ENCODE data around the gene FRS3.

Gene FRS3

DNA sequence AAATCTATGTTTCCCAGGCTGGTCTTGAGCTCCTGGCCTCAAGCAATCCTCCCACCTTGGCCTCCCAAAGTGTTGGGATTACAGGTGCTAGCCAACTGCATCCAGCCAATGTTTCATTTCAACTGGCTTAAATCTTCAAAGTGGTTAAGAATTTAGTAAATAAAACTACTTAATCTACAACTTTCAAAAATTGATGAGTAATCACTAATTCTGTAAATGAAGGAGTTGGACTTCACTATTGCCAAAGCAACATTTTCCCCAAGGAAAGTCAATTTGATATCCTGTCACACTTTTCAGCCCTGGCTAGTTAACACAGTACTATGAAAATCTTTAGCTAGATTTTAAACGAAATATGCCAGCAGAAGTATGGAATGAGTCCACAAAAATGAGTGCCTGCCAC lies 11.6 kb upstream of the FRS3 start:
- DNase-seq = no peak

DNA sequence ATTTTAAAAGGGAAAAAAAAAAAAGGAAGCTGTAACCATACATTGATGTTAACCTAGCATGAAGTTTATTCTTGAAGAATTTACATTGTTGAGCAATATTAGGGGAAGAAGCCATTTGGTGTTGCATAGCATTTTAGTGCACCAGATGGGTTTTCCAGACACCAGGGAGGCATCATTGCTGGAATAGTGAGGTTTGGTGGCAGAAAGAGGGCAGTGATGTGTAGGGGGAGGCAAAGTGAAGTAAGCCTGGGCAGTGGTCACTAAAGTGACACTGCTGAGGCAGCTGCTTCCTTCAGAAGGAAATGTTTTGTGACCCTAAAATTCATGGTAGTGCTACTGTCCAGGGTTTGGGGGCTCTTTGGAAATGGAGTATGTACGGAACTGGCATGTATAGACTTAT lies 10.3 kb upstream of the FRS3 start:
- no peak for DNase-seq

DNA sequence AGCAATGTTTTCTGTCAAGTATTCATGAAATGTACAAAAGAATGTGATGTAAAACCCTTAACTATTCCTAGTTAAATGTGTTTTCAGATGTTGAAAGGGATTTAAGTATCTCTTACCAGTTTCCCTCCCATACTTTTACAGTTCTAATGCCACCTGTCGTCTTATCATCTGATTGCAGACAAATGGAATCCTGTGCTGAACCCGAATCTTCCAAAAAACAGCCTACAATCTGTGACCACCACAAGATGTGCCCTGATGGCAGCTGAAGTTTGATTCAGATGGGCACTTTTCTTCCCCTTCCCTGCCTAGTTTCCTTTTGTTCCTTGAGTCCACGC lies 9.7 kb upstream of the FRS3 start:
- DNase-seq = no peak

DNA sequence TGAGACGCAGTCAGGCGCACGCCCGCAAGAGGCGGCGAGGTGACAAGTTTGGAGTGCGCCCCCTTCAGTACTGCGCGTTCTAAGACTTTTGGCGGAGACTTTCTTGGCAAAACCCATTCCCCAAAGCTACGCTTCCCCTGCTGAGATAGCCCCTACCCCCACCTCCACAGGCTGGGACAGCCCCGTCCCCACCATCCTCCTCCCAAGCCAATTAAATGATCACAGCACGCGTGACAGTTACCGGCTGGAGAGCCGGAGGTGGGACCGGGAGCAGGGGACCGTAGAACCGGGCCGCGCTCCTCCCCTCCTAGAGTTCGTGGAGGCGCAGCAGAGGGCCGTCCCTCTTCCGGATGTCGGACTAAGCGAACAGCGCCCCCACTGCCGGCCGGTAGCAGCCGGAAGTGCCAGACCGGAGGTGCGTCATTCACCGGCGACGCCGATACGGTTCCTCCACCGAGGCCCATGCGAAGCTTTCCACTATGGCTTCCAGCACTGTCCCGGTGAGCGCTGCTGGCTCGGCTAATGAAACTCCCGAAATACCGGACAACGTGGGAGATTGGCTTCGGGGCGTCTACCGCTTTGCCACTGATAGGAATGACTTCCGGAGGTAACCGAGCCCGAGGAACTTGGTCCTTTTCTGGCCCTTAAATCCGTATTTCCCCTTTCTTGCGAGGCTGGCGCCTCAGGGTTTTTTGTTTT lies 7.7 kb upstream of the FRS3 start, which contains the start of gene TOMM6:
TSS of gene TOMM6 (plus strand) at position 476 of the 699 bp plus-strand sequence. CDS start at position 480, 4 bp downstream.
- peak; percentile 92 for DNase-seq

DNA sequence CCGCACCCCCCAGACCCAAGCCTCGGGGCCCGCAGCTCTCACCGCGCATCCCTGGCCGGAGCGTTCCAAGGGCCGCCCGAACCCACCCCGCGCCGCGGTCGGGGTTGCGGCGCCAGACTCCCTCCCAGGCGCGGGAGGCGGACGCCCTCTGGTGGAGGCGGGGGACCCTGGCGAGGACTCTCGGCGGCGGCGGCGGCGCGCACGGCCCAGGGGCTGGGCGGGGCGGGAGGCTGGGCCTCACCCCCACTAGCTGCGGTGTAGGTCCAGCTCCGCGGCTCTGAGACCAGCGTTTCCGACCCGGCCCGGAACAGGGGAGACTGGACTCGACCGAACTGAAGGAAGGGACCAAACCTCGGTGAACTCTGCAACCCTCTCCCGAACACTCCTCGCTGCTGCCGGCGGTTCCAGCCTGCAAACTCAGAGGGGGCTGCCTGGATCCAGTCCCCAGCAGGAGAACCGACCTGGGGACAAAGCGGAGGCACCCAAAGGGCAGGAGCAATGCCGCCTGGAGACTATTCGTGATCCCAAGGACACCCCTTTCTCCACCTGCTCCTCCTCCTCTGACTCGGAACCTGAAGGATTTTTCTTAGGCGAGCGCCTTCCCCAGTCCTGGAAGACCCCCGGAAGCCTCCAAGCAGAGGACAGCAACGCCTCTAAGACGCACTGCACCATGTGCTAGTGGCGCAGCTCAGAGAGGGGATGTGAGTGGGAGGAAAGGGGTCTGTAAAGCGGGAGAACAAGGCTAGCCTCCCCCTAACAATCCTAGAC lies 6.9 kb upstream of the FRS3 start:
- peak; percentile 82 for DNase-seq

DNA sequence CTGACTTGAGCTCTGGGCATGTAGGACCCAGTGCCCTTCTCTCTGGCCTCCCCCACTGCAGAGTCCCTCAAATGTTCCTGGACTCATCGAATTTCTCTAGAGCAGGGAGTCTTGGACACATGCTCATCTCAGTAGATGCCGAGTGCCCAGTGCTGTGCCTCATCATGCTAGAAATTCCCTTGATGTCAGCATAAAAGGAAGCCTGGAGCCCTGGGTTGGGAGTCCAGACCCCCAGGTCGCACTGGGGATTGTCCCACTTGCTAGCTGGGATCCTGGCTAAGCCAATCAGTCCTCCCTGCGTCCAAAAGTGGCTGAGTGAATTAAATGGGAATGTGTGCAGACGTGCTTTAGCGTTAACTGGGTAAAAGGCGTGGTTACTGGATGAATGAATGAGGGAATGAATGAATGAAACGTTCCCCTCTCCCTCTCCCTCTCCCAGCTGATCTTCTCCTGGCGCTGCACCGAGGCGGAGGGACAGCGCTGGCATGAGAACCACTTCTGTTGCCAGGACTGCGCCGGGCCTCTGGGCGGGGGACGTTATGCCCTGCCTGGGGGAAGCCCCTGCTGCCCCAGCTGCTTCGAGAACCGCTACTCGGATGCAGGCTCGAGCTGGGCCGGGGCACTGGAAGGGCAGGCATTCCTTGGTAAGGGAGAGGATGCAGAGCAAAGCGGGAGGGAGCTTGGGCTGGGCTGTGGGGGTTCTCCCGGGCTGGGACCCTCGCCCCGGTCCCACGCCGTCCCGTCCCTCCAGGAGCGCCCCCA lies 6.2 kb upstream of the FRS3 start:
- peak; percentile 39 for DNase-seq

DNA sequence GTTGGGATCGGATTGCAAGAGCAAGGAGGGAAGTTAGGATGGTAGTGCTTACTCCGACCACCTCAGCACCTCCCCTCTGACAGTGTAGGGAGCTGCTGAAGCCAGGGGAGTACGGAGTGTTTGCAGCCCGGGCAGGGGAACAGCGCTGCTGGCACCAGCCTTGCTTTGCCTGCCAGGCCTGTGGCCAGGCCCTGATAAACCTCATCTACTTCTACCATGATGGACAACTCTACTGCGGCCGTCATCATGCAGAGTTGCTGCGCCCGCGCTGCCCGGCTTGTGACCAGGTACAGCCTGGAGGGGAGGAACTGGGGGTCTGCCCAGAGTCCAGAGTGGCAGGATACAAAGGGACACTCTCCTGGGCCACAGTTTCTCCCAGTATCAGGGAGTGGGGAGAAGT lies 5.6 kb upstream of the FRS3 start:
- DNase-seq = no peak

DNA sequence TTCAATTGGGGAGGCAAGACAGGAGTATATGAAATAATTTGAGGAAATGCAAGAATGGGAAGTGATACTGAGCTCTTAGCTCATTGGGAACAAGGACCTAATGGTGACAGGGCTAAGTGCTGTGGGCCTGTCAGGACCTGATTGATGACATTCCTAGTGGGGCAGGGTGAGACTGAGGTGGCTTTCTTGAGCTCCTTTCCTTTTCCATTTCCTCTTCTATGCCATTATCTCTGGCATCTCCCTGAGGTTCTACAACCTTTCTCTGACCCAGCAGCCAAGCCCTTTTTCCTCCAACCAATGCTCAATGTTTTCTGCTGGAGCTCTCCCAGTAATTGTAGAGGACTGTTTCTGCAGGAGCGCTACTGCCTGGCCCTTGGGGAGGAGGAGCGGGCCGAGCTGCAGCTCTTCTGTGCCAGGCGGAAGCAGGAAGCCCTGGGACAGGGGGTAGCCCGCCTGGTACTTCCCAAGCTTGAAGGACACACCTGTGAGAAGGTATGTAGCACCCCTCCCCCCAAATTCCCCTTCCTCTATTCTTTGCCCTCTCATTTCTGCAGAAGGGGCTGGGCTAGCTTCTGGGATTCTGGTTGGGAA lies 5.0 kb upstream of the FRS3 start:
- no peak for DNase-seq

DNA sequence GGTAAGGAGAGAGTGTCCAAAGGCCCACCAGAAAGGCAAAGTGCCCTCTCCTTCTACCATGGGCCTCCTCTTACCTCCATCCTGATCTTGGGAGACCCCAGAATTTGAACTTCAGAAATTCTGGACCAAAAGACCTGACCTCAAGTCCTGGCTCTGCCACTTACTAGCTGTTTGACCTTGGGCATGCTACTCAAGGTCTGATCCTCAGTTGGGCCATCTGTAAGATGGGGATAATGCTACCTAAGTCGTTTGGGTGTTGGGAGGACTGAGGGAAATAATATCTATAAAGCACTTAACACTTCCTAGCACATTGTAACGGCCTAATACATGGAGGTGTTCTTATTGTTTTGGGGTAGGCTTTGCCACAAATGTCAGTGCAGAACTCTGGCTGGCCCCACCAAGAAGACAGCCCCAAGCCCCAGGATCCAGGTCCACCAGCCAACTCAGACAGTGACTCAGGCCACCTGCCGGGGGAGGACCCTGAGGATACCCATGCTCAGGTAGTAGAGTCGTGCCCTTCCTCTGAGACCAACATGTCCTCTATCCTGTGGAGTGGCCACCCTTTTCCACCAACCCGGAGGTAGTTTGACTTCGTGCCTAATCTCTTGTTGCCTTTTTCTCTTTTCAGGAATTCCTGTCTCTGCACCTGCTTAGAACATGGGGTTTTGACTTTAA lies 3.5 kb upstream of the FRS3 start:
- DNase-seq = no peak

DNA sequence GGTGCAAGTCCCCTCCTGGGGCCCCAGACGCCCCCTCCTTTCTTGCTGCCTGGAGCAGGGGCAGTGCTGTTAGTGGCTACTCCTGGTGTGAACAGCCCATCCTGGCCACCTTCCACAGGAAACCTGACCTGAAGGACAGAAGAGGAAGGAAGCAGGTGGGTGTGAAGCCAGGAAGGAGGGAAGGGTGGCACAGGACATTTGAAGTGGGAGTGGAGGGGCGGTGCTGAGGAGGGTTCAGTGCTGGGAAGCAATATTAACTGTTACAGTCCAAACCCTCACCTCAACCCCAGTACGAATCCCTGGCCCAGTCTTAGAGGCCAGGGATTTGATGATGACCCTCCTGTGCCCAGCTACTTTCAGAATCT lies 1.6 kb upstream of the FRS3 start:
- no peak for DNase-seq

DNA sequence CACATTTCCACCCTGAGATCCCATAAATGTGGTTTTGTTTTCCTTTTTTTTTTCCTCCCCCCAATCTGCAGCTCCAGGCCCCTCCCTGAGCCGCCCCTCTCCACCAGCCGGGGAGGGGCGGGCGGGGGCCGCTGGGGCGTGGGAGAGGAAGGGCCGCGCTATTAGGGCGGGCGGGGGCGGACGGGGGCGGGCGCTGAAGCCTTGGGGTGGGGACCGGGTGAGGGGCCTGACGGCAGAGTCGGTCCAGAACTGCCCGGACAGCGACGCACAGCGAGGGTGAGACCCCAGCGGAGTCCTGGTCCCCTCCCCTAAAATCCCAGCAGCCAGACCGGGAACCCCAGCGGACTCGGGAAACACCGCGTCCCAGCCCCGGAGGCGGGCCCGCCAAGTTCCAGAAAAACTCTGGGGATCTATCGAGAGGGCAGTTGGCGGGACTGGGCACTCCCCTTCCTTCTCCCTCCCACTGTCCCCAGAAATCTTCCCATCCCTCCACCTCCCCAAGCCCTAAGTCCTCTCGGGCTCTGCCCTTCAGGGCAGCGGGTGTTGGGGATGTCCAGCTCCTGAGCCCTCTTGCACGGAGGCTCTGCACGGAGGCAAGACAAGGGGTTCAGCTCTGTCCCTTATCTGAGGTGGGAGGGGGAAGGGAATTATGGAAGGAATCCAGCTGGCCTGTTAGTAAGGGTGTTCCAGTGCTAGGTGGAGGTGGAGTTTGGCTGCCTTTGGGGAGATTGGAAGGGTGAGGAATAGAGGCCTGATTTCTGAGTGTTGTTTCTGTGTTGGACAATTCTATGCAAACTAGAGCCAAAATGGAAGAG lies 1.1 kb upstream of the FRS3 start, which contains the start of gene PRICKLE4:
TSS of gene PRICKLE4 (plus strand) at position 232 of the 815 bp plus-strand sequence. CDS start 2,692 bp downstream, outside the sequence.
- no peak for DNase-seq

DNA sequence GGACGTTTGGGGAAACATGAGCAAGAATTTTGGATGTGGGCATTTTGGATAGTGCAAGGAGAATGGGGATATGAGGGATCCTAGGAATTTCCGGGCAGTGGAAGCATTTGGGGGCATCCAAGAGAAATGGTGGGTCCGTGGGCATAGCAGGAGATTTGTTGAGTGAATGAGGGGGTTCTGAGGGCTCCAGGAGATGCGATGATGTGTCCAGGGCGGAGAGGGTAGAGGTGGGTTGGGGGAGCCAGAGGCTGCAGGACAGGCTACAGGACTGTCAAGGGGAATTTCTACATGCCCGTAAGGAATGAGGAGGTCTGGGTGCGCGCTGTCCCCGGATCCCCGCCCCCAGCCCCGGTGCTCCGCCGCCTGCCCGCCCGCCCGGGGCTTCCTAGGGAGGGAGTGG lies 364 bp downstream of the FRS3 start:
- no peak for DNase-seq

DNA sequence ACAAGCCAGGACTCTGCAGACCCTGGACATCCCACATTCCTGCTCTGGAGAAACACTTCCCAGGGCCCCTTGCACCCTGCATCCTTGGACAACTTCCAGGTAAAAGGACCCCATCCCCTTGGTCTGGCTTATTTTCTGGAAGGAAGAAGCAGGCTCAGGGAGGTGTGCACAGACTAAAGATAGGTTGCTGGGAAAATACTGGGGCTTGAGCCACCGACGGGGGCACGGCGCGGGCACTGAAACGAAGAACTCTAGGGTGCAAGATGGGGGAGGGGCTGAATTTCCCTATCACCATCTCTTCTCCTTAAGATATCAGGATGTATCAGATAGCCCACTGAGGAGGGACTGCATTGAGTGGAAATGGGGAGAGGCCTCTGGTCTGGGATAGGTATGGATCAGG lies 805 bp downstream of the FRS3 start:
- no peak for DNase-seq

DNA sequence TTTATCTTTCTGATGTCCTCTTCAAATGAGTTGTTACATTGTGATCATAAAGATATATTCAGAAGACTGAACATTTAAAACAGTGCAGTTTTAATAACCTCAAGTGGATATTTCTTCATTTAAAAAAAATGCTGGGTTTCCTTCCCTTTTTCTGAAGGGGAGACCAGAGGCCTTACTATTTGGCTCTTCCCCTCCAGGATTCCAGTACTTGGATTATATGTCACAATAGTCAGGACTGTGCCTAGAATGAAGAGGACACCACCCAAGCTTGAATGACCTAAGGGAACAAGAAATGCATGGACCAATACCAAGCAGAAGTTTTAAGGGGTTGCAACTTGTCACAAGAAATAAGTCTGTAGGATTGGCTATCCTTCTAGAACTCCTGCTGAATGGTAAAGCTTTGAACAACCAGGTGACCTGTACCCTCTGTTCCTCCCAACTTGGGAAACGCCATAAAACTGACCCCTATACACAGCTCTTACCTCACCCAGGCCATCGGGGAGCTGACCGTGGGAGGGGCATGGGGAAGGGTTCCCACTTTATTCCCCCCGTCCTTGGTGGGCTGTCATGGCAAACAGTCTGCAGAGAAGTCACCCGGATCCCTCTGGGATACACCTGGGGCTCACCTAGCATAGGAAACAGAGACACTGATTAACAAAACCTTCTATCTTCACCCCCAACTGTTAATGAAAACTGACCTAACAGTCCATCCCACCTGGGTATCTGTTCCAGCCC lies 2.0 kb downstream of the FRS3 start:
- DNase-seq = no peak

DNA sequence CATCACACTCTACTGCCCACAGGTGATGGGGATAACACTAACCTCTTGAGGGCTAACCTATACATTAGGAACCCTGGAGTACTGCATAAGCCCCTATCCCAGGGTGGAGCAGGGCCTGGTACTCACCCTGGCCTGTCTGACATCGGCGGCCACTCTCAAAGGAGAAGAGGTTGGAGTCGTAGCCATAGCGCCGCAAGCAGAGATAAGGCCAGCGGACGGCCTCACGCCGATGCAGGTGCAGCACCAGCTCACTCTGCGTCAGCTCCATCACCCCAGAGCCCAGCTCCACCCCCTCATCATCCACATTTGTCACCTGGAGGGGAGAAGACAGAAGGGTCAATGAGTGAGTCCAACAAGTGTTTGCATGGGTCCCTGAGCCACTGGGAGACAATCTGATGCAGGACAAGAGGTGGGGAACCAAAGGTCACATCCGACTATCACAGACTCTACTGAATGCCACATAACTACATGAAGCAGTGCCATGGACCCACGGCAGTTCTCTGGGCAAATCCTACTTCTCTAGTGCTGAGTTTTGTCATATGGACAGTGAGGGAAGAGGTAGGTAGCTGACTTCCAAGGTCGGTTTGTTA lies 4.3 kb downstream of the FRS3 start:
- DNase-seq = no peak

DNA sequence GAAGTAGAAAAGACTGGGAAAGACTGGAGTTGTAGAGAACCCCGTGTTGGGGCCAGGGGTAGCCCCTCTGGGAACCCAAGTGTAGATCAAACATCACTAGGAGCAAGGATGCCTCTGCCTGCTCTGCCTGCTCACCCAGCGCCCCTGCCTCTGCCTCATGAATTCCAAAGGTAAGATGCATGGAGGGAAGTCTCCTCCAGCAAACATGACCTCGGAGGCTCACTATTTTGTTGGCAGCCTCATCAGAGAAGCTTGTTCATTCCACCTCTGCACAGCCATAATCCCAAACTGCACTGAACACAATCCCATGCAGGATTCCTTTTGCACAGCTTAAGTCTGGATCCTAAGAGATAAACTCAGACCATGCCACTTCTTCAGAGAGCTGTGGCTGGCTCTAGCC lies 4.9 kb downstream of the FRS3 start:
- DNase-seq = no peak

DNA sequence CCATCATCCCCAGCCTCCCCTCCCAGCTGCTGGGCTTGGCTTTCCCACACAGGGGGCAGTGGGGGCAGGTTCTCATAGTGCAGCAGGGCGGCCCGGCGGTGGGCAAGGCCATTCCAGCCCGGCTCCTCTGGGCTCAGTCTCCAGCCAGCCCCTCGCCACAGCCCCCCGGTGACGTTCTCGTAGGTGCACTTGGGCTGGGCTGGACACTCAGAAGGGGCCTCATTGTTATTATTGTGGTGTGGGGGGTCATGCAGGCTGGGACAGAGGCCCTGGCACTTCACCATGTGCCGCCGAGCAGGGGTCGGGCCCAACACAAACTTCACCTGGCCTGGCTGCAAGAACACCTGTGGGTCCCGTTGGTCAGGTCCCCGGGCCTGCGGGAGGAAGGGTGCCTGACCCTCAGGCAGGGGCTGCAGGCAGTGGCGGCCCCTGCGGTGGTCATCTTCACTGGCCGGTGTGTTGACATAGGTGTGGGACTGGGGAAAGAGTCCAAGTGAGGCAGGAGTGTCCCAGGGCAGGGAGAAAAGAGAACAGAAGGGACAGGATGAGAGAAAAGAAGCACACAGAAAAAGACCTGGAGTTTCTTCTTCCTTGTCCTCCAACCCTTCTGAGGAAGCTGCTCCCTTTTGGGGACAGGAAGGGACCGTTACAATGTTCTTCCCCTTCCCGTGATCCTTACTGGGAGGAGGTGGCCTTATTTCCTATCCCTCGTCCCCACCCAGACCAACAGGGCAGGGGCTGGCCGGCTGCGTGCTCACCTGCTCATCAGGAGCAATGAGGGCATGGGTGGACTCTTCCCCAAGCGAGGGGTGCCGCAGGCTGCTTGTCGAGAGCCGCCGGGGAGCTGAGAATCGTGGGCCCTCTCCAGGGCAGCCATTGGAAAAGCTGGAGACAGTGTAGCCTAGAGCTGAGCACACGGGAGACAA lies 8.4 kb downstream of the FRS3 start:
- DNase-seq = no peak

DNA sequence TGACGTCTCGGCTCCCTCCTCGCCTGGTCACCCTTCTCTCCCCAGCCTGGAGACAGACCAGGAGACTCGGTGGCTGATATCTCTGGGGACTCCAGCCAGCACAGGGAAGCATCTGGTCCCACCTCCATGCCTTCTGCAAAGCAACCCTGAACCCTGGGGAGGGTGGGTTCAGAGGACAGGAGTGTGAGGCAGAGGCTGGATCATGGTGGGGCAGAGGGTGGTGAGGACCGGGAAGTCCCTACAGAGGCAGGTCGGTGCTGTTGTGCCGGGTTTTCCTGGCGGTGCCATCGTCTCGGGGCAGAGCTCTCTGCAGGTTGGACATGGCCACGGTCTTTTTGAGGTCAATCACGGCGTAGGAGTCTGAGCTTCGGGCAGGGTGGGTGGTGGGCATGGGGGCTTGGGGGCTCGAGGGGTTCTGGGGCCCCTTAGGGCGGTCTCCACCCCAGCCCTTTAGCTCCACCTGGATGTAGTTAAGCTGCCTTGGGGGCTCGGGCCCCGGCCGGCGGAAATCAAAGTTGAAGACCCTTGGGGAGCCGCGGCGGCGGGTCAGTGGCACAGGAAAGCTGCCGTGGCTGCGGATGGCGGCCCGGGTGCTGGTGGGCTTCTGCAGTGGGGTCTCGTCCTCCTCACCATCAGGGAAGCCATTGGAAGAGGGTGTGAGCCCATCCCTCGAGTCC lies 9.2 kb downstream of the FRS3 start:
- no peak for DNase-seq

DNA sequence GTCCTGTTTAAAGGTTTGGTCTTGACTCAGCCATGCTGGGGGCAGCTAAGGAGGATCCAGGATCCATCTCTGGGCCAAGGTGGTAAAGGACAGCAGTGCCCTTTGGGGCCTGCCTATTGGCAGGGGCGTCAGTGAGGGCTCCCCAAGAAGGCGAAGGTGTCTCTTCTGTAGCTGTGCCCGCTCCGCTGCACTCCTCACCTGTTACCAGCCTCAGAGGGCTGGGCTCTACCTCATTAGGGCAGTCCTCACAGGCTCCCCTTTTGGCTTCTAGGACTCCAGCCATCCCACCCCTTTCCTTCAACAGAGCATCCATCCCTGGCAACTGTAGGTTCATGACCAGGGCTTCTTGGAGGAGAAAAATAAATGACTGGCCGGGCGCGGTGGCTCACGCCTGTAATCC lies 10.3 kb downstream of the FRS3 start:
- no peak for DNase-seq
